IMR-90 (cell line): Measurements from ENCODE around the gene VPS18. TPM values are rescaled to one million over a fixed set of nuclear protein-coding genes. Genes with fewer than 3 reads are reported as not detected.

Source experiments
- ATAC-seq: fragments of 200-7000 bp; cut with Tn5 transposase; 2 replicates; pipeline ENCODE4 v1.9.1; 2020; ENCODE audit warnings: low read depth, mild to moderate bottlenecking, moderate library complexity
- BruUV-seq: library from RNA; stranded (reverse); fragments of 400-500 nt; replicated peaks from 2 replicates; lab custom pipeline; 2021; lab: Mats Ljungman, UMichigan
- CTCF ChIA-PET: fragments of 300-600 bp; formaldehyde crosslinking; extraction: SDS; loops from one replicate; lab custom pipeline; 2021; ENCODE audit warnings: antibody characterized with exemption; lab: Yijun Ruan, JAX
- POLR2A ChIA-PET: fragments of 300-600 bp; sonication (Branson Sonifier 250); formaldehyde crosslinking; loops from one replicate; lab custom pipeline; 2022; ENCODE audit warnings: antibody characterized with exemption; ENCODE audit not compliant: unreplicated experiment; lab: Charles Lee
- DNase-seq: peaks from one replicate; pipeline ENCODE4 v3.0.0; 2013
- H2AFZ ChIP-seq: replicated peaks from 2 replicates; pipeline ENCODE3; 2013; ENCODE audit warnings: low read length, mild to moderate bottlenecking; ENCODE audit not compliant: poor library complexity
- H2AK5ac ChIP-seq: 2 replicates; pipeline ENCODE4 v1.6.1; 2013; ENCODE audit warnings: low read depth, low read length, inconsistent platforms
- H2AK9ac ChIP-seq: replicated peaks from 2 replicates; pipeline ENCODE3; 2013; ENCODE audit warnings: mild to moderate bottlenecking, low read depth, low read length, moderate library complexity; ENCODE audit not compliant: poor library complexity
- H2BK120ac ChIP-seq: 2 replicates; pipeline ENCODE4 v1.6.1; 2013; ENCODE audit warnings: low read depth, low read length, inconsistent platforms
- H2BK15ac ChIP-seq: 3 replicates; pipeline ENCODE4 v1.6.1; 2013; ENCODE audit warnings: low read depth, low read length, inconsistent platforms
- H2BK20ac ChIP-seq: 2 replicates; pipeline ENCODE4 v1.6.1; 2013; ENCODE audit warnings: low read depth, mild to moderate bottlenecking, inconsistent platforms, low read length, moderate library complexity
- H2BK5ac ChIP-seq: 2 replicates; pipeline ENCODE4 v1.6.1; 2013; ENCODE audit warnings: mild to moderate bottlenecking, low read depth, low read length, inconsistent platforms; ENCODE audit not compliant: poor library complexity, severe bottlenecking
- H3K14ac ChIP-seq: replicated peaks from 2 replicates; pipeline ENCODE4 v1.6.1; 2013; ENCODE audit warnings: low read depth, low read length, inconsistent platforms
- H3K18ac ChIP-seq: 2 replicates; pipeline ENCODE4 v1.6.1; 2013; ENCODE audit warnings: low read depth, low read length, control low read depth
- H3K23ac ChIP-seq: 2 replicates; pipeline ENCODE4 v1.6.1; 2013; ENCODE audit warnings: low read depth, low read length, inconsistent platforms
- H3K27ac ChIP-seq: 2 replicates; pipeline ENCODE4 v1.5.1; 2013; ENCODE audit warnings: mild to moderate bottlenecking, control low read depth, low read length; ENCODE audit not compliant: insufficient read depth
- H3K27me3 ChIP-seq: 2 replicates; pipeline ENCODE4 v1.6.1; 2013; ENCODE audit warnings: low read length; ENCODE audit not compliant: control insufficient read depth, insufficient read depth
- H3K36me3 ChIP-seq: 2 replicates; pipeline ENCODE4 v1.6.1; 2013; ENCODE audit warnings: low read length, mixed read lengths; ENCODE audit not compliant: control insufficient read depth, insufficient read depth
- H3K4ac ChIP-seq: 2 replicates; pipeline ENCODE4 v1.6.1; 2013; ENCODE audit warnings: low read depth, low read length, inconsistent platforms
- H3K4me1 ChIP-seq: 2 replicates; pipeline ENCODE4 v1.6.1; 2013; ENCODE audit warnings: low read length, mixed read lengths; ENCODE audit not compliant: control insufficient read depth, insufficient read depth
- H3K4me2 ChIP-seq: 2 replicates; pipeline ENCODE4 v1.6.1; 2013; ENCODE audit warnings: low read depth, mild to moderate bottlenecking, control low read depth, low read length, moderate library complexity
- H3K4me3 ChIP-seq: 2 replicates; pipeline ENCODE4 v1.5.1; 2013; ENCODE audit warnings: low read depth, mild to moderate bottlenecking, control low read depth, low read length, moderate library complexity; ENCODE audit not compliant: insufficient read depth
- H3K56ac ChIP-seq: 2 replicates; pipeline ENCODE4 v1.6.1; 2013; ENCODE audit warnings: low read length, inconsistent platforms; ENCODE audit not compliant: insufficient read depth; ENCODE audit errors: extremely low read depth
- H3K79me1 ChIP-seq, 2 experiments: 2 replicates each; pipeline ENCODE4 v1.6.1; 2013; ENCODE audit warnings: low read length in 2 of 2, inconsistent platforms in 1 of 2, low read depth in 1 of 2
- H3K9ac ChIP-seq: 2 replicates; pipeline ENCODE4 v1.6.1; 2013; ENCODE audit warnings: low read depth, low read length, control low read depth
- H3K9me1 ChIP-seq: 2 replicates; pipeline ENCODE4 v1.6.1; 2013; ENCODE audit warnings: low read length, inconsistent platforms; ENCODE audit not compliant: insufficient read depth
- H3K9me3 ChIP-seq: 2 replicates; pipeline ENCODE4 v1.6.1; 2013; ENCODE audit warnings: low read length; ENCODE audit not compliant: control insufficient read depth, insufficient read depth
- H4K20me1 ChIP-seq: 2 replicates; pipeline ENCODE4 v1.6.1; 2013; ENCODE audit warnings: low read length, inconsistent platforms; ENCODE audit not compliant: insufficient read depth
- H4K5ac ChIP-seq: 2 replicates; pipeline ENCODE4 v1.6.1; 2013; ENCODE audit warnings: mild to moderate bottlenecking, low read depth, low read length, control low read depth
- H4K8ac ChIP-seq, 2 experiments: 2 replicates each; pipeline ENCODE4 v1.6.1; 2013; ENCODE audit warnings: low read depth in 2 of 2, low read length in 2 of 2, control low read depth in 1 of 2, inconsistent platforms in 1 of 2
- H4K91ac ChIP-seq: 2 replicates; pipeline ENCODE4 v1.6.1; 2013; ENCODE audit warnings: low read depth, low read length, inconsistent platforms; ENCODE audit not compliant: insufficient read depth
- CHD1 ChIP-seq: IDR thresholded peaks from 2 replicates; pipeline ENCODE4 v1.6.1; 2012; ENCODE audit warnings: low read depth, low read length, improper control_type of control experiment
- POLR2A ChIP-seq: IDR thresholded peaks from 2 replicates; pipeline ENCODE4 v1.6.1; 2012; ENCODE audit warnings: mild to moderate bottlenecking, low read depth, low read length
- RCOR1 ChIP-seq: IDR thresholded peaks from 2 replicates; pipeline ENCODE4 v1.6.1; 2012; ENCODE audit warnings: mild to moderate bottlenecking, low read length, improper control_type of control experiment; ENCODE audit not compliant: insufficient replicate concordance
- SMC3 ChIP-seq: fragments of 150-350 bp; IDR thresholded peaks from 2 replicates; pipeline ENCODE4 v1.6.1; 2016; ENCODE audit warnings: low read depth, mild to moderate bottlenecking, antibody characterized with exemption, low read length, moderate library complexity
- WGBS, 2 experiments: methylation state at CpG; one replicate each; pipeline versions ENCODE4 v1.1.5 to v1.1.7; 2013; ENCODE audit warnings: missing lambda C conversion rate in 2 of 2; ENCODE audit not compliant: insufficient read length in 1 of 2; ENCODE audit errors: extremely low coverage in 2 of 2; 5-methylcytosine and 5-hydroxymethylcytosine counted together
- dilution Hi-C: fragments of 300-500 bp; cut with HindIII; formaldehyde crosslinking; loops from one replicate; pipeline ENCODE4 v1.14.3; 2018; ENCODE audit warnings: low sequenced_read_pairs; ENCODE audit not compliant: unreplicated experiment
- in situ Hi-C: fragments of 300-500 bp; cut with MboI; formaldehyde crosslinking; loops from 3 replicates; pipeline ENCODE4 v1.14.3; 2019; ENCODE audit warnings: low sequenced_read_pairs, inconsistent platforms, mixed read lengths
- intact Hi-C: fragments of 100-400 bp; cut with micrococcal nuclease; formaldehyde crosslinking; loops from 2 replicates; pipeline ENCODE4 v1.10.0; 2022
- polyA plus RNA-seq, 3 experiments: library from polyadenylated mRNA; depleted of rRNA; stranded (reverse); fragments of >200 nt; gene quantifications; 2 replicates each; pipeline ENCODE4 v1.2.3, GENCODE V29; 2012; ENCODE audit warnings: low replicate concordance in 1 of 3
- total RNA-seq: library from RNA; depleted of rRNA; stranded (reverse); fragments of >200 nt; gene quantifications from 2 replicates; pipeline ENCODE4 v1.2.3, GENCODE V29; 2012
- TF ChIP-seq, protein P1 (sequence below): fragments of 150-350 bp; IDR thresholded peaks from 2 replicates; pipeline ENCODE4 v1.6.1; 2016; ENCODE audit warnings: low read depth, mild to moderate bottlenecking, low read length, moderate library complexity, borderline replicate concordance

Gene VPS18
- total and polyA plus RNA-seq, 2 of the 4 experiments (the other 2 are of a cell fraction): 19.3 to 32.3 TPM

DNA sequence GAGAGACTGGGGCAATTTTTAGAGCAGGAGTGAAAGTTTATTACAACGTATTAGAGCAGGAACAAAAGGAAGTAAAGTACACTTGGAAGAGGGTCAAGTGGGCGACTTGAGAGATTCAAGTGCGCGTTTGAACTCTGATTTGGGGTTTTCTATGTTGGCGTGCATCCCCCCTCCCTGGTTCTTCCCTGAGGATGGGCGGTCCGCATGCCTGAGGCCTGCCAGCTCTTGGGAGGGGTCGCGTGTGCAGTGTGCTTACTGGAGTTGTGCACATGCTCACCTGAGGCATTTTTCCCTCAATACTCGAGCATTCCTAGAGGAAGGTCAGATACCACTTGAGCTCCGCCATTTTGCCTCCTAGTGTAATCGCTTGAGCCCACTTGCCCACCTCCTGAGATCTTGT, 48.6 kb downstream of the VPS18 start:
- TF ChIP-seq, protein P1, sequence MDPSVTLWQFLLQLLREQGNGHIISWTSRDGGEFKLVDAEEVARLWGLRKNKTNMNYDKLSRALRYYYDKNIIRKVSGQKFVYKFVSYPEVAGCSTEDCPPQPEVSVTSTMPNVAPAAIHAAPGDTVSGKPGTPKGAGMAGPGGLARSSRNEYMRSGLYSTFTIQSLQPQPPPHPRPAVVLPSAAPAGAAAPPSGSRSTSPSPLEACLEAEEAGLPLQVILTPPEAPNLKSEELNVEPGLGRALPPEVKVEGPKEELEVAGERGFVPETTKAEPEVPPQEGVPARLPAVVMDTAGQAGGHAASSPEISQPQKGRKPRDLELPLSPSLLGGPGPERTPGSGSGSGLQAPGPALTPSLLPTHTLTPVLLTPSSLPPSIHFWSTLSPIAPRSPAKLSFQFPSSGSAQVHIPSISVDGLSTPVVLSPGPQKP: no peak
- no peak for TF ChIP-seq CHD1
- no peak for TF ChIP-seq RCOR1
- no peak for TF ChIP-seq POLR2A
- TF ChIP-seq SMC3: no peak
- no TSS peak for BruUV-seq
- peak overlapping the region; percentile 98 for H2AK9ac ChIP-seq
- H4K91ac ChIP-seq: peak overlapping the region; percentile 80
- 100% methylated on average over 6 of the region's 12 CpGs; no CpG with 5 or more reads in 1 of the 2 experiments for WGBS, 2 experiments
- no peak for DNase-seq
- H3K27me3 ChIP-seq: no peaks in the 10 kb centered on the region
- peak overlapping the region; percentile 63; the same call in 1 of the 2 replicates for H3K4me2 ChIP-seq
- peak overlapping the region; percentile 92 for H2AK5ac ChIP-seq
- peak overlapping the region; percentile 54; the same call in 1 of the 2 replicates for H3K9ac ChIP-seq
- H4K8ac ChIP-seq: peak overlapping the region; percentile 90 to 92; a peak in 3 of 4 replicates
- peak overlapping the region; percentile 87 for H3K4ac ChIP-seq
- H4K5ac ChIP-seq: peak overlapping the region; percentile 80; the same call in 1 of the 2 replicates
- H3K4me3 ChIP-seq: no peak overlapping the region
- peak overlapping the region; percentile 82; the same call in 1 of the 2 replicates for H3K23ac ChIP-seq
- no peak overlapping the region; the same call in 1 of the 2 replicates for H3K56ac ChIP-seq
- peak overlapping the region; percentile 33; the same call in 1 of the 2 replicates for H2BK20ac ChIP-seq
- peak overlapping the region; percentile 64 for H2BK120ac ChIP-seq
- dilution Hi-C loops: no loop called here
- no peak overlapping the region; the same call in 1 of the 2 replicates for H3K27ac ChIP-seq
- peak overlapping the region; percentile 94 for H3K14ac ChIP-seq
- no peaks in the 10 kb centered on the region for H3K9me3 ChIP-seq
- peaks cover 4% of the 10 kb centered on the region for H3K36me3 ChIP-seq
- H3K79me1 ChIP-seq: peaks cover 14 to 23% of the 10 kb centered on the region in 2 experiments; a peak in 3 of 4 replicates
- peaks cover 14% of the 10 kb centered on the region for H3K9me1 ChIP-seq
- intact Hi-C loops: loop anchor here (1.0 to 5.0 kb wide), 2 partner anchors 39 to 79 kb away; no protein-coding TSS in a partner anchor
- peaks cover 13% of the 10 kb centered on the region for H3K4me1 ChIP-seq
- no peak overlapping the region for H2AFZ ChIP-seq
- POLR2A ChIA-PET: interaction anchor here (0.6 to 1.1 kb wide), 2 partner anchors 10 to 67 kb away, joined by 3 to 6 read pairs; partner anchors contain the start of gene CHAC1
- CTCF ChIA-PET: interaction anchor here (0.9 to 3.6 kb wide), 7 partner anchors 10 to 81 kb away, joined by 3 to 39 read pairs (median 12); partner anchors contain the start of genes CHAC1 and DLL4
- no peak overlapping the region for H3K18ac ChIP-seq
- peak overlapping the region; percentile 83 for H2BK5ac ChIP-seq
- H4K20me1 ChIP-seq: no peaks in the 10 kb centered on the region; the same call in 1 of the 2 replicates
- in situ Hi-C loops: loop anchor here (5.0 kb wide), 1 partner anchor 79 kb away; no protein-coding TSS in a partner anchor
- no peak for ATAC-seq
- H2BK15ac ChIP-seq: peak overlapping the region; percentile 97; the same call in 1 of the 3 replicates
